Measurements from ENCODE around the gene SLC39A8.

DNA sequence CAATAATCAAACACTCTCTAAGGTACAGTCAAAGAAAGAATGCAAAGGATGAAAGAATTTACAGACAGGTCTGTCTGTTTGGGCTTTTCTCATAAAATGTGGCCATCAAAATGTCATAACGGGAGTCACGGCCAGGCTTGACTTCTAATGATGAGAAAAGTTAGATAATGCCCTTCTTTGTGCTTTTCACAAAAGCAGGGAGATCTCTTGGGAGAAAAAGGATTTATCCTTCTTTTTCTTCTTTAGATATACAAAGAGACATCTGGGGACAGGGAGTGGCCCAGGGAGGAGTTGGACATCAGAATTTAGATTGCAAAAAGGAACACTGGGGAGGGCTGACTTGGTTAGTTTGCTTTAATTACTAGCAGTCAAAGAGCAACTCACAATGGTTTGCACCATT lies 93.1 kb downstream of the SLC39A8 start:
- TF ChIP-seq, protein P1, sequence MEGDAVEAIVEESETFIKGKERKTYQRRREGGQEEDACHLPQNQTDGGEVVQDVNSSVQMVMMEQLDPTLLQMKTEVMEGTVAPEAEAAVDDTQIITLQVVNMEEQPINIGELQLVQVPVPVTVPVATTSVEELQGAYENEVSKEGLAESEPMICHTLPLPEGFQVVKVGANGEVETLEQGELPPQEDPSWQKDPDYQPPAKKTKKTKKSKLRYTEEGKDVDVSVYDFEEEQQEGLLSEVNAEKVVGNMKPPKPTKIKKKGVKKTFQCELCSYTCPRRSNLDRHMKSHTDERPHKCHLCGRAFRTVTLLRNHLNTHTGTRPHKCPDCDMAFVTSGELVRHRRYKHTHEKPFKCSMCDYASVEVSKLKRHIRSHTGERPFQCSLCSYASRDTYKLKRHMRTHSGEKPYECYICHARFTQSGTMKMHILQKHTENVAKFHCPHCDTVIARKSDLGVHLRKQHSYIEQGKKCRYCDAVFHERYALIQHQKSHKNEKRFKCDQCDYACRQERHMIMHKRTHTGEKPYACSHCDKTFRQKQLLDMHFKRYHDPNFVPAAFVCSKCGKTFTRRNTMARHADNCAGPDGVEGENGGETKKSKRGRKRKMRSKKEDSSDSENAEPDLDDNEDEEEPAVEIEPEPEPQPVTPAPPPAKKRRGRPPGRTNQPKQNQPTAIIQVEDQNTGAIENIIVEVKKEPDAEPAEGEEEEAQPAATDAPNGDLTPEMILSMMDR (IDR thresholded peaks at IDR 0.05 in 2 of 3, conservative IDR thresholded peaks at IDR 0.05 in 1 of 3; ENCODE audit: borderline replicate concordance in 1 of 3, insufficient read depth in 1 of 3, low read depth in 2 of 3, low read length in 2 of 3): no peak
- TF ChIP-seq POLR2A (IDR thresholded peaks at IDR 0.05; ENCODE audit: borderline replicate concordance, extremely low read depth, insufficient read depth, insufficient read length): no peak
- TF ChIP-seq SIN3A (IDR thresholded peaks at IDR 0.05; ENCODE audit: low read depth): no peak
- TF ChIP-seq POLR2AphosphoS5 (IDR thresholded peaks at IDR 0.05; ENCODE audit: low read depth, low read length): no peak
- no peak for TF ChIP-seq EZH2 (IDR thresholded peaks at IDR 0.05)
- TF ChIP-seq EZH2phosphoT487 (IDR thresholded peaks at IDR 0.05; ENCODE audit: borderline replicate concordance): no peak
- TF ChIP-seq, protein P2, sequence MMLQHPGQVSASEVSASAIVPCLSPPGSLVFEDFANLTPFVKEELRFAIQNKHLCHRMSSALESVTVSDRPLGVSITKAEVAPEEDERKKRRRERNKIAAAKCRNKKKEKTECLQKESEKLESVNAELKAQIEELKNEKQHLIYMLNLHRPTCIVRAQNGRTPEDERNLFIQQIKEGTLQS (IDR thresholded peaks at IDR 0.05): no peak
- TF ChIP-seq, protein P3, sequence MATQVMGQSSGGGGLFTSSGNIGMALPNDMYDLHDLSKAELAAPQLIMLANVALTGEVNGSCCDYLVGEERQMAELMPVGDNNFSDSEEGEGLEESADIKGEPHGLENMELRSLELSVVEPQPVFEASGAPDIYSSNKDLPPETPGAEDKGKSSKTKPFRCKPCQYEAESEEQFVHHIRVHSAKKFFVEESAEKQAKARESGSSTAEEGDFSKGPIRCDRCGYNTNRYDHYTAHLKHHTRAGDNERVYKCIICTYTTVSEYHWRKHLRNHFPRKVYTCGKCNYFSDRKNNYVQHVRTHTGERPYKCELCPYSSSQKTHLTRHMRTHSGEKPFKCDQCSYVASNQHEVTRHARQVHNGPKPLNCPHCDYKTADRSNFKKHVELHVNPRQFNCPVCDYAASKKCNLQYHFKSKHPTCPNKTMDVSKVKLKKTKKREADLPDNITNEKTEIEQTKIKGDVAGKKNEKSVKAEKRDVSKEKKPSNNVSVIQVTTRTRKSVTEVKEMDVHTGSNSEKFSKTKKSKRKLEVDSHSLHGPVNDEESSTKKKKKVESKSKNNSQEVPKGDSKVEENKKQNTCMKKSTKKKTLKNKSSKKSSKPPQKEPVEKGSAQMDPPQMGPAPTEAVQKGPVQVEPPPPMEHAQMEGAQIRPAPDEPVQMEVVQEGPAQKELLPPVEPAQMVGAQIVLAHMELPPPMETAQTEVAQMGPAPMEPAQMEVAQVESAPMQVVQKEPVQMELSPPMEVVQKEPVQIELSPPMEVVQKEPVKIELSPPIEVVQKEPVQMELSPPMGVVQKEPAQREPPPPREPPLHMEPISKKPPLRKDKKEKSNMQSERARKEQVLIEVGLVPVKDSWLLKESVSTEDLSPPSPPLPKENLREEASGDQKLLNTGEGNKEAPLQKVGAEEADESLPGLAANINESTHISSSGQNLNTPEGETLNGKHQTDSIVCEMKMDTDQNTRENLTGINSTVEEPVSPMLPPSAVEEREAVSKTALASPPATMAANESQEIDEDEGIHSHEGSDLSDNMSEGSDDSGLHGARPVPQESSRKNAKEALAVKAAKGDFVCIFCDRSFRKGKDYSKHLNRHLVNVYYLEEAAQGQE (IDR thresholded peaks at IDR 0.05; ENCODE audit: low read depth): no peak
- no peak for TF ChIP-seq SRF (IDR thresholded peaks at IDR 0.05; ENCODE audit: low read depth)
